HepG2 (cell line): ENCODE measurements around the gene MIA2. TPM values are rescaled to one million over a fixed set of nuclear protein-coding genes. Genes with fewer than 3 reads are reported as not detected.

Source experiments
- AGO1 ChIP-seq: fragments of 200-400 bp; formaldehyde crosslinking; IDR thresholded peaks from 2 replicates; pipeline ENCODE4 v1.6.1; 2017; ENCODE audit warnings: mild to moderate bottlenecking, low read depth, low read length, moderate library complexity; ENCODE audit not compliant: poor library complexity, severe bottlenecking
- ATAD3A ChIP-seq: sonication (generic); formaldehyde crosslinking; IDR thresholded peaks from 2 replicates; pipeline ENCODE4 v1.4.0; 2020; ENCODE audit warnings: missing genetic modification reagents
- BATF2 ChIP-seq: sonication (generic); formaldehyde crosslinking; IDR thresholded peaks from 2 replicates; pipeline ENCODE4 v1.8.0; 2022; ENCODE audit warnings: mild to moderate bottlenecking, missing genetic modification reagents, moderate library complexity
- CSRNP1 ChIP-seq: sonication (generic); formaldehyde crosslinking; IDR thresholded peaks from 2 replicates; pipeline ENCODE4 v1.8.1; 2023; ENCODE audit warnings: mild to moderate bottlenecking, missing genetic modification reagents
- ELF3 ChIP-seq: IDR thresholded peaks from 2 replicates; pipeline ENCODE4 v1.6.1; 2016; ENCODE audit warnings: missing genetic modification reagents, missing compliant biosample characterization
- GMEB1 ChIP-seq: sonication (generic); formaldehyde crosslinking; IDR thresholded peaks from 2 replicates; pipeline ENCODE4 v1.5.1; 2020; ENCODE audit warnings: missing genetic modification reagents, mild to moderate bottlenecking, borderline replicate concordance
- JUN ChIP-seq: sonication (generic); formaldehyde crosslinking; IDR thresholded peaks from 2 replicates; pipeline ENCODE4 v1.4.0; 2020; ENCODE audit warnings: mild to moderate bottlenecking, missing genetic modification reagents
- KDM4B ChIP-seq: sonication (generic); formaldehyde crosslinking; IDR thresholded peaks from 2 replicates; pipeline ENCODE4 v1.4.0; 2020; ENCODE audit warnings: missing genetic modification reagents
- KDM6A ChIP-seq: IDR thresholded peaks from 2 replicates; pipeline ENCODE4 v1.6.1; 2016; ENCODE audit warnings: low read depth
- LCORL ChIP-seq, 2 experiments: fragments of 450-650 bp in 1 of 2; sonication (generic) in 1 of 2; formaldehyde crosslinking in 1 of 2; IDR thresholded peaks; 2 replicates each; pipeline versions ENCODE4 v1.5.0 to v1.6.1; 2017 to 2020; ENCODE audit warnings: antibody characterized with exemption in 1 of 2, missing genetic modification reagents in 1 of 2
- MXD4 ChIP-seq: IDR thresholded peaks from 2 replicates; pipeline ENCODE4 v1.6.1; 2016; ENCODE audit warnings: mild to moderate bottlenecking, missing biosample characterization, missing genetic modification reagents
- NBN ChIP-seq: fragments of 450-650 bp; conservative IDR thresholded peaks from 2 replicates; pipeline ENCODE4 v1.6.1; 2017
- NFIC ChIP-seq: IDR thresholded peaks from 2 replicates; pipeline ENCODE4 v1.6.1; 2012; ENCODE audit warnings: mild to moderate bottlenecking, low read length, inconsistent platforms
- PAWR ChIP-seq: sonication (generic); formaldehyde crosslinking; IDR thresholded peaks from 2 replicates; pipeline ENCODE4 v1.4.0; 2020; ENCODE audit warnings: missing genetic modification reagents, mild to moderate bottlenecking, borderline replicate concordance
- PCBP1 ChIP-seq: fragments of 200-400 bp; formaldehyde crosslinking; IDR thresholded peaks from 2 replicates; pipeline ENCODE4 v1.6.1; 2017; ENCODE audit warnings: mild to moderate bottlenecking, low read depth, low read length, borderline replicate concordance
- POGK ChIP-seq: sonication (generic); formaldehyde crosslinking; conservative IDR thresholded peaks from 2 replicates; pipeline ENCODE4 v1.8.0; 2022; ENCODE audit warnings: mild to moderate bottlenecking, moderate library complexity, missing genetic modification reagents
- SATB2 ChIP-seq: sonication (generic); formaldehyde crosslinking; IDR thresholded peaks from 2 replicates; pipeline ENCODE4 v1.5.0; 2020; ENCODE audit warnings: missing genetic modification reagents
- SNAPC5 ChIP-seq: sonication (generic); formaldehyde crosslinking; IDR thresholded peaks from 2 replicates; pipeline ENCODE4 v1.8.1; 2023; ENCODE audit warnings: mild to moderate bottlenecking, missing genetic modification reagents, borderline replicate concordance
- SP2 ChIP-seq: sonication (generic); formaldehyde crosslinking; IDR thresholded peaks from 2 replicates; pipeline ENCODE4 v1.5.1; 2020; ENCODE audit warnings: mild to moderate bottlenecking, missing genetic modification reagents
- TBP ChIP-seq: sonication (generic); formaldehyde crosslinking; IDR thresholded peaks from 2 replicates; pipeline ENCODE4 v1.5.0; 2020; ENCODE audit warnings: missing genetic modification reagents
- TEF ChIP-seq: sonication (generic); formaldehyde crosslinking; IDR thresholded peaks from 2 replicates; pipeline ENCODE4 v1.5.0; 2020; ENCODE audit warnings: missing genetic modification reagents
- ZMYM2 ChIP-seq: sonication (generic); formaldehyde crosslinking; IDR thresholded peaks from 2 replicates; pipeline ENCODE4 v1.8.0; 2022; ENCODE audit warnings: mild to moderate bottlenecking, missing genetic modification reagents
- ZNF12 ChIP-seq: sonication (generic); formaldehyde crosslinking; IDR thresholded peaks from 2 replicates; pipeline ENCODE4 v1.5.0; 2020; ENCODE audit warnings: missing genetic modification reagents
- ZNF33A ChIP-seq: sonication (generic); formaldehyde crosslinking; IDR thresholded peaks from 2 replicates; pipeline ENCODE4 v1.5.1; 2020; ENCODE audit warnings: missing genetic modification reagents, mild to moderate bottlenecking, moderate library complexity, borderline replicate concordance
- ZNF7 ChIP-seq: IDR thresholded peaks from 2 replicates; pipeline ENCODE4 v1.6.1; 2016; ENCODE audit warnings: missing biosample characterization, missing genetic modification reagents
- ZSCAN9 ChIP-seq: IDR thresholded peaks from 2 replicates; pipeline ENCODE4 v1.6.1; 2016; ENCODE audit warnings: borderline replicate concordance
- polyA plus RNA-seq, 8 experiments: library from polyadenylated mRNA; depleted of rRNA in 3 of 8; stranded (reverse) in 7 of 8; unstranded in 1 of 8; fragments of >200 nt; fragmentation: Illumina TruSeq in 4 of 8; extraction: Trizol in 4 of 8; gene quantifications; 2 replicates each; pipeline versions ENCODE4 v1.2.1 to v1.2.3, GENCODE V29; 2011 to 2016; ENCODE audit warnings: low read depth in 4 of 8, missing spikeins in 1 of 8, mixed read lengths in 1 of 8; ENCODE audit not compliant: insufficient read depth in 1 of 8
- total RNA-seq, 5 experiments: library from RNA; depleted of rRNA; stranded (reverse); fragments of >200 nt; fragmentation: Illumina TruSeq; extraction: Trizol; gene quantifications; 2 replicates each; pipeline ENCODE4 v1.2.3, GENCODE V29; 2016; ENCODE audit warnings: low read depth in 1 of 5

Gene MIA2
- total and polyA plus RNA-seq, 2 of the 13 experiments (the other 11 are each of a cell fraction or from before 2014, with no cell fraction given) = 134 to 158 TPM

- no peak for TF ChIP-seq POGK (CRISPR knock-in tag)
- peak; percentile 32; the same call in 1 of the 2 replicates for TF ChIP-seq KDM6A (CRISPR knock-in tag)
- TF ChIP-seq ELF3 (CRISPR knock-in tag) = peak; percentile 73; the same call in 1 of the 2 replicates
- 0 out of 2 replicates have a peak, but pooled peaks have one; percentile 68 for TF ChIP-seq ZNF33A (CRISPR knock-in tag)
- TF ChIP-seq MXD4 = peak; percentile 65; the same call in 1 of the 2 replicates
- no peak for TF ChIP-seq SNAPC5 (CRISPR knock-in tag)
- TF ChIP-seq PAWR (CRISPR knock-in tag) = no peak
- TF ChIP-seq TEF (CRISPR knock-in tag) = no peak
- TF ChIP-seq ZMYM2 (CRISPR knock-in tag) = no peak; the same call in 1 of the 2 replicates
- no peak for TF ChIP-seq CSRNP1 (CRISPR knock-in tag)
- TF ChIP-seq PCBP1 = no peak
- no peak for TF ChIP-seq BATF2 (CRISPR knock-in tag)
- TF ChIP-seq NBN = no peak
- no peak for TF ChIP-seq ATAD3A (CRISPR knock-in tag)
- TF ChIP-seq SATB2 (CRISPR knock-in tag) = no peak
- TF ChIP-seq AGO1 = no peak
- no peak for TF ChIP-seq NFIC
- peak; percentile 44; the same call in 1 of the 2 replicates for TF ChIP-seq GMEB1 (CRISPR knock-in tag)
- no peak for TF ChIP-seq LCORL (IDR thresholded peaks at IDR 0.05)
- peak; percentile 65 for TF ChIP-seq LCORL (CRISPR knock-in tag; IDR thresholded peaks at IDR 0.05)
- no peak for TF ChIP-seq ZNF7 (CRISPR knock-in tag)
- TF ChIP-seq ZSCAN9 = 0 out of 2 replicates have a peak, but pooled peaks have one; percentile 30
- TF ChIP-seq KDM4B (CRISPR knock-in tag) = no peak
- TF ChIP-seq JUN = peak; percentile 40; the same call in 1 of the 2 replicates
- TF ChIP-seq SP2 (CRISPR knock-in tag) = no peak
- TF ChIP-seq TBP (CRISPR knock-in tag) = 0 out of 2 replicates have a peak, but pooled peaks have one; percentile 54
- TF ChIP-seq ZNF12 (CRISPR knock-in tag) = peak; percentile 97
These were observed 14.6 kb upstream of the MIA2 start (continued) for GRCh38 chr14:39219075-39219499.
